ENCODE data around the gene CDH23. TPM values are rescaled to one million over a fixed set of nuclear protein-coding genes. Genes with fewer than 3 reads are reported as not detected.

CDH23 gene
- total RNA-seq, 4 donors from 2014 or later, result 7.1 to 56.2 (median 25.4) TPM

DNA sequence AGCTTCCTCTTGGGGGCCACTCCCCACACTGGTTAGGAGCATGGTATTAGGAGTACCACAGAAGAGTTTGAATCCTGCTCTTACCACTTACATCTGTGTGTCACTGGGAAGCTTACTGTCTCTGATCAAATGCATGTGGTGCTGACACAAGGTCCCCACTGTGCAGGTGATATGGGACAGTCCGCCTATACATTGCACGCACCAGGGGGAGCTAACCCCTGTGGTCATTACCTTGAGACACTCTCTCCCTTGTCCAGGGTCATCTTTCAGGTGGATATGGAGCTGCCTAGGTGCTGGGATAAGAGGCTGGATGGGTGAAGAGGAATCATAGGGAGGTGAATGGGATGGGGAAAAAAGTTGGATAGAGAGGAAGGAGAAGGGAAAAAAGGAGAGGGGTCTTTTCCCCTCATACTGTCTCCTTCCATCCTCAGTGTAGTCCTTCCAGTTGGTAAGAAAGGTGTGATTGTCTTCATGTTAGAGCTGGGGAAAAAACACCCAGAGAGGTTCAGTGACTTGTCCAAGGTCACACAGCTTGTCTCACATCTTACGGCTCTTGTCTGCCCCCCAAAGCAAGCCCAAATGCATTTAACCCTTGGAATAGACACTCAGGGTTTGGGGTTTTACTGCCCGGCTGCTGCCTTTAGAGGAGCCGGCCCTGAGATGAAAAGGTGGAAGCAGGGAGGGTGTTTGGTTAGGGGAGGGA lies 125.9 kb downstream of the CDH23 start:
- intact Hi-C loops (cut with DNase I; ENCODE audit: low total_unique reads), result no loop called here
- Histone ChIP-seq H3K9me3 (no peaks in the 10 kb centered on the region), H3K36me3 (no peaks in the 10 kb centered on the region), H3K27ac (no peak overlapping the region), H3K4me1 (no peaks in the 10 kb centered on the region), H3K4me3 (no peak overlapping the region), H3K27me3 (no peaks in the 10 kb centered on the region)
- TF ChIP-seq POLR2A (IDR thresholded peaks at IDR 0.05), result no peak
- TF ChIP-seq, protein P1, sequence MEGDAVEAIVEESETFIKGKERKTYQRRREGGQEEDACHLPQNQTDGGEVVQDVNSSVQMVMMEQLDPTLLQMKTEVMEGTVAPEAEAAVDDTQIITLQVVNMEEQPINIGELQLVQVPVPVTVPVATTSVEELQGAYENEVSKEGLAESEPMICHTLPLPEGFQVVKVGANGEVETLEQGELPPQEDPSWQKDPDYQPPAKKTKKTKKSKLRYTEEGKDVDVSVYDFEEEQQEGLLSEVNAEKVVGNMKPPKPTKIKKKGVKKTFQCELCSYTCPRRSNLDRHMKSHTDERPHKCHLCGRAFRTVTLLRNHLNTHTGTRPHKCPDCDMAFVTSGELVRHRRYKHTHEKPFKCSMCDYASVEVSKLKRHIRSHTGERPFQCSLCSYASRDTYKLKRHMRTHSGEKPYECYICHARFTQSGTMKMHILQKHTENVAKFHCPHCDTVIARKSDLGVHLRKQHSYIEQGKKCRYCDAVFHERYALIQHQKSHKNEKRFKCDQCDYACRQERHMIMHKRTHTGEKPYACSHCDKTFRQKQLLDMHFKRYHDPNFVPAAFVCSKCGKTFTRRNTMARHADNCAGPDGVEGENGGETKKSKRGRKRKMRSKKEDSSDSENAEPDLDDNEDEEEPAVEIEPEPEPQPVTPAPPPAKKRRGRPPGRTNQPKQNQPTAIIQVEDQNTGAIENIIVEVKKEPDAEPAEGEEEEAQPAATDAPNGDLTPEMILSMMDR (IDR thresholded peaks at IDR 0.05), result no peak
- no peak for DNase-seq

- intact Hi-C loops (cut with DNase I; ENCODE audit: low total_unique reads), result no loop called here
- no peaks in the 10 kb centered on the region for H3K27me3 ChIP-seq
Measured at GRCh38 chr10:71523756-71524155, 127.0 kb downstream of the CDH23 start.

DNA sequence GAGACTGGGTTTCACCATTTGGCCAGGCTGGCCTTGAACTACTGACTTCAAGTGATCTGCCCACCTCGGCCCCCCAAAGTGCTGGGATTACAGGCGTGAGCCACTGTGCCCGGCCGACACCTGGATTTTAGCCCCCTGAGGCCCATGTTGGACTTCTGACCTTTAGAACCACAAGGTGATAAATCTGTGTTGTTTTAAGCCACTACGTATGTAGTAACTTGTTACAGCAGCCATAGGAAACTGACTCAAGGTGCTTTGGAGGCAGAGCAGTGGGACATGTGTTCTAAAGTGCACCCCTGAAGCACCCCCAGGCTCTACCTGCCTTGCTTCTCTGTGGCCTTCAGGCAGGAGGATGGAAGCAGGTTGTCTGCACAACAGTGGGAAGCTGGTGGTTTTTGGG lies 128.4 kb downstream of the CDH23 start:
- no peaks in the 10 kb centered on the region for H3K4me1 ChIP-seq
- intact Hi-C loops (cut with DNase I; ENCODE audit: low total_unique reads), result no loop called here
- no peak overlapping the region for H3K27ac ChIP-seq
- TF ChIP-seq POLR2A (IDR thresholded peaks at IDR 0.05), result no peak
- TF ChIP-seq, protein P1 (IDR thresholded peaks at IDR 0.05), result no peak
- no peak for DNase-seq
- H3K36me3 ChIP-seq, result no peaks in the 10 kb centered on the region
- no peaks in the 10 kb centered on the region for H3K9me3 ChIP-seq
- H3K4me3 ChIP-seq, result no peak overlapping the region
- H3K27me3 ChIP-seq, result no peaks in the 10 kb centered on the region

More at GRCh38 chr10:71523756-71524155, 127.0 kb downstream of the CDH23 start:
- no peaks in the 10 kb centered on the region for H3K4me1 ChIP-seq
- no peak overlapping the region for H3K27ac ChIP-seq
- no peaks in the 10 kb centered on the region for H3K9me3 ChIP-seq
- H3K4me3 ChIP-seq, result no peak overlapping the region
- no peaks in the 10 kb centered on the region for H3K36me3 ChIP-seq
- DNase-seq, result no peak
- TF ChIP-seq, protein P1 (IDR thresholded peaks at IDR 0.05), result no peak
- no peak for TF ChIP-seq POLR2A (IDR thresholded peaks at IDR 0.05)

DNA sequence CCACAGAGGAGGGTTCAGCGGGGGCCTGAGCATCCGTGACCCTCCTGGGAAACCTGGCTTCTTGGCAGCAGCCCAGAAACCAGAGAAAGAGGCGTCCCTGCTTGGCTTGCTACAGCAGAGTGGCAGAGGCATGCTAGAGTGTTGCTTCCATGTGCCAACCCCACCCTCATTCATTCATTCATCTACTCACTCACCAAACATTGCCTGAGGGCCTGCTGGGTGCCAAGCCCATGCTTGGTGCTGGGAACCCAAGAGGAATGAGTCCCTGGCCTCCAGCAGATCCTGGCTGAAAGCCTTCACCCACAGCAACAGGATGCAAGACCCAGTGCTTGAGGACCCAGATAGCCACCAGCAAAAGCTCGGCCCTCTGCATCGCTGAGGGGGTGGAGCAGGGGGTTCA lies 129.0 kb downstream of the CDH23 start:
- Histone ChIP-seq H3K27ac (no peak overlapping the region), H3K9me3 (no peaks in the 10 kb centered on the region), H3K27me3 (no peaks in the 10 kb centered on the region), H3K36me3 (no peaks in the 10 kb centered on the region), H3K4me3 (no peak overlapping the region), H3K4me1 (no peaks in the 10 kb centered on the region)
- DNase-seq, result no peak
- intact Hi-C loops (cut with DNase I; ENCODE audit: low total_unique reads), result no loop called here
- TF ChIP-seq POLR2A (IDR thresholded peaks at IDR 0.05), result no peak
- TF ChIP-seq, protein P1 (IDR thresholded peaks at IDR 0.05), result no peak

DNA sequence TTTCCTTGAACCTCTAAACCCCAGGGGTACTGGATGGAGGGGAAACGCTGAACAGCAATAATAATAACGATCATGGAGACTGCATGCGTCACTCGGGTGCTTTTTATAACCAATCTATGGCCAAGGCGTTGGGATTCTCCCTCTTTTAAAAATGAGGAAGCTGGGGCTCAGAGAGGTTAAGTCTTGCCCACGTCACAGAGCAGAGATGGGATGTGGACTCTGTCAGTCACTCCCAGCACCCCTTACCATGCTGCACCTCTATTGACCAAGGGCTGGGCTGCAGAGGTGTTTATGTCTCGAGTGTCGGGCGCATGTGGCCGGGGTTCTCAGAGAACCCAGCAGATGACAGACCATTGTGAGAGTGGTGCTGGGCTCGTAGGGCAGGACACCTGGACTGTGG lies 129.9 kb downstream of the CDH23 start:
- Histone ChIP-seq H3K9me3 (no peaks in the 10 kb centered on the region), H3K36me3 (no peaks in the 10 kb centered on the region), H3K4me3 (no peak overlapping the region), H3K27me3 (no peaks in the 10 kb centered on the region), H3K4me1 (no peaks in the 10 kb centered on the region), H3K27ac (no peak overlapping the region)
- no peak for DNase-seq
- TF ChIP-seq, protein P1 (IDR thresholded peaks at IDR 0.05), result no peak
- TF ChIP-seq POLR2A (IDR thresholded peaks at IDR 0.05), result no peak
- intact Hi-C loops (cut with DNase I; ENCODE audit: low total_unique reads), result no loop called here

Measured in uterus (tissue), 4 donors.